Stimulated activated CD8-positive, alpha-beta memory T cell treated with anti-CD3 and anti-CD28 coated beads, Interleukin-4, amount 100 ng/mL, for 24 hours (primary cell): ENCODE data around the gene UVSSA.

Experiments
- DNase-seq: peaks from one replicate; pipeline ENCODE4 v3.0.0-alpha.2; 2020; ENCODE audit warnings: low read depth

UVSSA gene

GRCh38 chr4:1407657-1408333 is 60.8 kb downstream of the UVSSA start:
- no peak for DNase-seq

GRCh38 chr4:1408418-1408817 is 61.4 kb downstream of the UVSSA start:
- DNase-seq: no peak

GRCh38 chr4:1409079-1409478 is 62.1 kb downstream of the UVSSA start:
- DNase-seq: no peak

- DNase-seq: no peak
Observed at GRCh38 chr4:1409491-1410425, 62.8 kb downstream of the UVSSA start.

GRCh38 chr4:1410491-1411325 is 63.7 kb downstream of the UVSSA start:
- DNase-seq: peak; percentile 49

- DNase-seq: no peak
Observed at GRCh38 chr4:1411436-1412375, 64.7 kb downstream of the UVSSA start.

- DNase-seq: no peak
Observed at GRCh38 chr4:1412376-1413203, 65.6 kb downstream of the UVSSA start.

GRCh38 chr4:1413204-1413663 is 66.2 kb downstream of the UVSSA start:
- DNase-seq: no peak

GRCh38 chr4:1413687-1414479 is 66.9 kb downstream of the UVSSA start:
- no peak for DNase-seq

GRCh38 chr4:1414831-1415680 is 68.0 kb downstream of the UVSSA start:
- DNase-seq: no peak

GRCh38 chr4:1415681-1415981 is 68.6 kb downstream of the UVSSA start:
- DNase-seq: no peak

GRCh38 chr4:1416051-1416947 is 69.3 kb downstream of the UVSSA start:
- no peak for DNase-seq

- DNase-seq: no peak
Observed at GRCh38 chr4:1416948-1417260, 69.9 kb downstream of the UVSSA start.

- no peak for DNase-seq
Observed at GRCh38 chr4:1417522-1418390, 70.7 kb downstream of the UVSSA start.

GRCh38 chr4:1418494-1419285 is 71.7 kb downstream of the UVSSA start:
- DNase-seq: no peak

GRCh38 chr4:1419708-1420107 is 72.7 kb downstream of the UVSSA start:
- DNase-seq: no peak
